B cell (primary cell): ENCODE results near the gene LHPP. TPM values are rescaled to one million over a fixed set of nuclear protein-coding genes. Genes with fewer than 3 reads are reported as not detected.

Source experiments
- ATAC-seq: fragments of 200-7000 bp; cut with Tn5 transposase; one replicate; pipeline ENCODE4 v1.10.0; 2021; ENCODE audit warnings: low read depth, mild to moderate bottlenecking, moderate number of reproducible peaks, moderate library complexity
- CTCF ChIA-PET: fragments of 350-600 bp; sonication (Branson Sonifier 250); formaldehyde crosslinking; loops from one replicate; lab custom pipeline; 2021; ENCODE audit warnings: antibody characterized with exemption, inconsistent platforms; lab: Charles Lee
- POLR2A ChIA-PET: fragments of 350-600 bp; sonication (Branson Sonifier 250); formaldehyde crosslinking; loops from one replicate; lab custom pipeline; 2021; ENCODE audit warnings: antibody characterized with exemption; lab: Charles Lee
- DNase-seq: peaks from one replicate; pipeline ENCODE4 v3.0.0; 2013
- H2AFZ ChIP-seq: 2 replicates; pipeline ENCODE4 v1.6.1; 2012; ENCODE audit warnings: mild to moderate bottlenecking, low read depth, low read length; ENCODE audit not compliant: insufficient read depth, poor library complexity, severe bottlenecking
- H3K27ac ChIP-seq, 2 donors: 1 replicate in 1 of 2; 2 replicates in 1 of 2; pipeline ENCODE4 v1.5.1; 2012 to 2013; ENCODE audit warnings: low read length in 2 of 2, mild to moderate bottlenecking in 2 of 2, moderate library complexity in 1 of 2
- H3K27me3 ChIP-seq, 4 experiments: fragments of 200-600 bp in 1 of 4; sonication (generic) in 1 of 4; replicated peaks in 1 of 4; 1 replicate in 2 of 4; 2 replicates in 2 of 4; pipeline versions ENCODE4 v1.6.1 to v1.7.0; 2013 to 2016; ENCODE audit warnings: low read length in 3 of 4, mild to moderate bottlenecking in 2 of 4, mixed read lengths in 1 of 4, moderate library complexity in 1 of 4; ENCODE audit not compliant: insufficient read depth in 4 of 4, control insufficient read depth in 3 of 4; ENCODE audit errors: control extremely low read depth in 1 of 4
- H3K36me3 ChIP-seq, 2 experiments: replicated peaks in 1 of 2; 1 replicate in 1 of 2; 2 replicates in 1 of 2; pipeline versions ENCODE4 v1.6.1 to v1.7.1; 2013; ENCODE audit warnings: low read length in 1 of 2; ENCODE audit not compliant: insufficient read depth in 2 of 2, control insufficient read depth in 1 of 2; ENCODE audit errors: control extremely low read depth in 1 of 2, extremely low read depth in 1 of 2
- H3K4me1 ChIP-seq, 2 donors: fragments of 200-600 bp in 1 of 2; sonication (generic) in 1 of 2; 1 replicate in 1 of 2; 2 replicates in 1 of 2; pipeline versions ENCODE4 v1.5.1 to v1.6.1; 2013 to 2017; ENCODE audit warnings: low read length in 2 of 2; ENCODE audit not compliant: control insufficient read depth in 2 of 2, insufficient read depth in 2 of 2
- H3K4me2 ChIP-seq: replicated peaks from 2 replicates; pipeline ENCODE3; 2012; ENCODE audit warnings: mild to moderate bottlenecking, low read depth, low read length; ENCODE audit not compliant: poor library complexity, severe bottlenecking
- H3K4me3 ChIP-seq, 5 experiments: fragments of 200-600 bp in 1 of 5; sonication (generic) in 1 of 5; 1 replicate in 3 of 5; 2 replicates in 2 of 5; pipeline versions ENCODE4 v1.5.1 to v1.7.0; 2011 to 2016; ENCODE audit warnings: low read length in 4 of 5, mild to moderate bottlenecking in 4 of 5, low read depth in 2 of 5, control low read depth in 1 of 5, moderate library complexity in 1 of 5; ENCODE audit not compliant: insufficient read depth in 1 of 5; ENCODE audit errors: control extremely low read depth in 1 of 5, extremely low read depth in 1 of 5
- H3K79me2 ChIP-seq: fragments of 200-600 bp; sonication (generic); one replicate; pipeline ENCODE4 v1.6.0; 2016; ENCODE audit warnings: low read length; ENCODE audit not compliant: control insufficient read depth, insufficient read depth
- H3K9ac ChIP-seq: fragments of 200-600 bp; sonication (generic); 2 replicates; pipeline ENCODE4 v1.6.1; 2017; ENCODE audit warnings: mild to moderate bottlenecking, low read length, moderate library complexity
- H3K9me3 ChIP-seq, 3 donors: one replicate each; pipeline versions ENCODE4 v1.6.1 to v1.7.1; 2013; ENCODE audit warnings: low read length in 2 of 3; ENCODE audit not compliant: control insufficient read depth in 2 of 3, insufficient read depth in 1 of 3; ENCODE audit errors: control extremely low read depth in 1 of 3
- H4K20me1 ChIP-seq: 2 replicates; pipeline ENCODE4 v1.6.0; 2012; ENCODE audit warnings: mild to moderate bottlenecking, low read length; ENCODE audit not compliant: insufficient read depth, control insufficient read depth, poor library complexity, severe bottlenecking
- H3K27ac Mint-ChIP-seq: one replicate; pipeline ENCODE4 v1.8.0; 2021; ENCODE audit warnings: mixed read lengths
- H3K27me3 Mint-ChIP-seq: one replicate; pipeline ENCODE4 v1.8.0; 2021; ENCODE audit warnings: mixed read lengths
- H3K4me1 Mint-ChIP-seq: one replicate; pipeline ENCODE4 v1.8.0; 2021; ENCODE audit warnings: mixed read lengths
- H3K4me3 Mint-ChIP-seq: one replicate; pipeline ENCODE4 v1.8.0; 2021; ENCODE audit warnings: mixed read lengths
- H3K9me3 Mint-ChIP-seq: one replicate; pipeline ENCODE4 v1.8.0; 2022; ENCODE audit warnings: mixed read lengths; ENCODE audit not compliant: insufficient read depth
- EZH2 ChIP-seq: IDR thresholded peaks from 2 replicates; pipeline ENCODE4 v1.6.1; 2012; ENCODE audit warnings: borderline replicate concordance, low read depth, mild to moderate bottlenecking, moderate library complexity, low read length; ENCODE audit not compliant: insufficient read depth, poor library complexity, severe bottlenecking
- WGBS: methylation state at CpG from one replicate; pipeline ENCODE4 v1.1.5; 2013; ENCODE audit warnings: missing lambda C conversion rate; ENCODE audit not compliant: insufficient coverage; 5-methylcytosine and 5-hydroxymethylcytosine counted together
- intact Hi-C: fragments of 100-400 bp; cut with micrococcal nuclease; formaldehyde crosslinking; loops from one replicate; pipeline ENCODE4 v1.10.0; 2022
- polyA plus RNA-seq: library from polyadenylated mRNA; depleted of rRNA; stranded (reverse); fragments of >200 nt; gene quantifications from 2 replicates; pipeline ENCODE4 v1.2.3, GENCODE V29; 2012
- total RNA-seq, 2 donors: library from RNA; stranded (reverse); fragments of 120-200 nt in 1 of 2; gene quantifications; 1 replicate in 1 of 2; 2 replicates in 1 of 2; pipeline versions ENCODE4 v1.2.3 to v1.2.4, GENCODE V29; 2013 to 2022
- TF ChIP-seq, protein P1 (sequence below): fragments of 200-600 bp; IDR thresholded peaks from one replicate; pipeline ENCODE4 v1.8.0; 2022; ENCODE audit warnings: antibody characterized with exemption, mild to moderate bottlenecking

Gene LHPP
- total and polyA plus RNA-seq, 2 donors (not counting 1 experiment from before 2014, with no cell fraction given) = 60.2 to 83.5 TPM

DNA sequence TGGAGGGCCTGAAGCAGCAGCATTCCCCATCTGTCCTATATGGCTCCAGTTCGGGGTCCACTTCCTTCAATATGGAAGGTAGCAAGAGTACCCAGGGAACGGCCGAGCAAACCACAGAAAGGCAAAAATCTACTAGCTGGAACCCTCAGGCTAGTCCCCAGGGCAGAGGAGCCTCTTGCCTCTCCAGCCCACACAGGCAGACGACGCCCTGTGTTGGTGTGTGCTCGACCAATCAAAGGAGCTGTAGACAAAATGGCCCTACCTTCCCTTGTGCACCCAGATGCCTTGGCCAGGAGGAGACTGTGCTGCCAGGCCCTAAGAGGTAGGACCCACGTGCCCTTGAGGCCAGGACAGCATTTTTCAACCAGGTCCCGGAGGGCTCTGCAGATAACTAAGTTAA is 191.1 kb downstream of the LHPP start:
- peaks cover 64% of the 10 kb centered on the region for H4K20me1 ChIP-seq
- H2AFZ ChIP-seq = no peak overlapping the region
- CTCF ChIA-PET = interaction anchor here (0.9 to 2.8 kb wide), 4 partner anchors 44 to 118 kb away, joined by 3 to 12 read pairs (median 8); no protein-coding TSS in a partner anchor
- Mint-ChIP-seq H3K27me3 (no peaks in the 10 kb centered on the region), H3K9me3 (no peaks in the 10 kb centered on the region), H3K4me3 (peak overlapping the region; percentile 59), H3K27ac (peak overlapping the region; percentile 92), H3K4me1 (peaks cover 91% of the 10 kb centered on the region)
- H3K27me3 ChIP-seq = no peaks in the 10 kb centered on the region
- ATAC-seq = no peak
- H3K4me2 ChIP-seq = peak overlapping the region; percentile 73
- peak overlapping the region; percentile 57 to 92 for H3K27ac ChIP-seq
- no peak overlapping the region for H3K9ac ChIP-seq
- POLR2A ChIA-PET = interaction anchor here (0.9 to 1.1 kb wide), 2 partner anchors 9 to 65 kb away, joined by 3 read pairs; no protein-coding TSS in a partner anchor
- H3K9me3 ChIP-seq = no peaks in the 10 kb centered on the region
- H3K79me2 ChIP-seq = peaks cover 96% of the 10 kb centered on the region
- no peak for DNase-seq
- H3K36me3 ChIP-seq = peaks cover 3 to 70% of the 10 kb centered on the region in 2 experiments
- TF ChIP-seq, protein P1, sequence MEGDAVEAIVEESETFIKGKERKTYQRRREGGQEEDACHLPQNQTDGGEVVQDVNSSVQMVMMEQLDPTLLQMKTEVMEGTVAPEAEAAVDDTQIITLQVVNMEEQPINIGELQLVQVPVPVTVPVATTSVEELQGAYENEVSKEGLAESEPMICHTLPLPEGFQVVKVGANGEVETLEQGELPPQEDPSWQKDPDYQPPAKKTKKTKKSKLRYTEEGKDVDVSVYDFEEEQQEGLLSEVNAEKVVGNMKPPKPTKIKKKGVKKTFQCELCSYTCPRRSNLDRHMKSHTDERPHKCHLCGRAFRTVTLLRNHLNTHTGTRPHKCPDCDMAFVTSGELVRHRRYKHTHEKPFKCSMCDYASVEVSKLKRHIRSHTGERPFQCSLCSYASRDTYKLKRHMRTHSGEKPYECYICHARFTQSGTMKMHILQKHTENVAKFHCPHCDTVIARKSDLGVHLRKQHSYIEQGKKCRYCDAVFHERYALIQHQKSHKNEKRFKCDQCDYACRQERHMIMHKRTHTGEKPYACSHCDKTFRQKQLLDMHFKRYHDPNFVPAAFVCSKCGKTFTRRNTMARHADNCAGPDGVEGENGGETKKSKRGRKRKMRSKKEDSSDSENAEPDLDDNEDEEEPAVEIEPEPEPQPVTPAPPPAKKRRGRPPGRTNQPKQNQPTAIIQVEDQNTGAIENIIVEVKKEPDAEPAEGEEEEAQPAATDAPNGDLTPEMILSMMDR = no peak
- no peak for TF ChIP-seq EZH2
- WGBS = 29% methylated on average over 8 of the region's 8 CpGs
- no peak overlapping the region for H3K4me3 ChIP-seq
- H3K4me1 ChIP-seq = peaks cover 88 to 95% of the 10 kb centered on the region in 2 donors
- intact Hi-C loops = no loop called here

DNA sequence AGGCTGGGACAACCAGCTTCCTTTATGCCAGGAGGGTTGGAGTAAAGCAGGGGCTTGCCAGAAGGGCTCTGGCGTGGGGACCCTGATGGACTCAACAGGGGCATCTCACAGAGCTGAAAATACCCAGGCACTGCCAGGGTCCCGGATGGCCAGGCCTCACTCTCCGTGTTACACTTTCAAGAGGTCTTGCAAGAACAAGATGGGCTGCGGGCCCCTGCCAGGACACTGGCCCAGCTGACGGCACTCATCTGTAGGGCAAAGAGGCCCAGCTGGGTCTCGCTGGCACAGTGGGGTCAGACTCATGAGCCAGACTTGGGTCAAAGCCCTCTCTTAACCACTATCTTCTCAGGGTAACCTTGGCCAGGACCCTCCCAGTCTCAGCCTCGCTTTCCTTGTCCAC is 191.7 kb downstream of the LHPP start:
- CTCF ChIA-PET = interaction anchor here (0.9 to 2.8 kb wide), 6 partner anchors 43 to 119 kb away, joined by 3 to 12 read pairs (median 7); no protein-coding TSS in a partner anchor
- Histone ChIP-seq H3K9me3 (no peaks in the 10 kb centered on the region), H2AFZ (no peak overlapping the region), H3K9ac (no peak overlapping the region), H4K20me1 (peaks cover 70% of the 10 kb centered on the region), H3K4me1 (peaks cover 88 to 95% of the 10 kb centered on the region in 2 donors), H3K4me2 (peak overlapping the region; percentile 73), H3K4me3 (no peak overlapping the region), H3K27me3 (no peaks in the 10 kb centered on the region), H3K27ac (peak overlapping the region in 1 of 2 donors; percentile 92), H3K79me2 (peaks cover 96% of the 10 kb centered on the region), H3K36me3 (peaks cover 4 to 76% of the 10 kb centered on the region in 2 experiments)
- Mint-ChIP-seq H3K4me1 (peaks cover 91% of the 10 kb centered on the region), H3K27ac (peak overlapping the region; percentile 92), H3K9me3 (no peaks in the 10 kb centered on the region), H3K4me3 (no peak overlapping the region), H3K27me3 (no peaks in the 10 kb centered on the region)
- TF ChIP-seq, protein P1 = no peak
- TF ChIP-seq EZH2 = no peak
- no peak for DNase-seq
- WGBS = 82% methylated on average over 6 of the region's 7 CpGs
- intact Hi-C loops = no loop called here
- POLR2A ChIA-PET = interaction anchor here (0.5 to 0.9 kb wide), 2 partner anchors 34 to 65 kb away, joined by 3 read pairs; no protein-coding TSS in a partner anchor
- no peak for ATAC-seq
